Measurements from ENCODE around the gene CRYBG1. TPM values are rescaled to one million over a fixed set of nuclear protein-coding genes. Genes with fewer than 3 reads are reported as not detected.
"Not testable (repeated sequence)": the region's sequence is repeated elsewhere in the genome, so short reads cannot be mapped to it uniquely, and the experiment has no call there.

Gene CRYBG1
- total and polyA plus RNA-seq, 2 donors (not counting 1 experiment from before 2014, with no cell fraction given): 9.6 to 47.0 TPM

DNA sequence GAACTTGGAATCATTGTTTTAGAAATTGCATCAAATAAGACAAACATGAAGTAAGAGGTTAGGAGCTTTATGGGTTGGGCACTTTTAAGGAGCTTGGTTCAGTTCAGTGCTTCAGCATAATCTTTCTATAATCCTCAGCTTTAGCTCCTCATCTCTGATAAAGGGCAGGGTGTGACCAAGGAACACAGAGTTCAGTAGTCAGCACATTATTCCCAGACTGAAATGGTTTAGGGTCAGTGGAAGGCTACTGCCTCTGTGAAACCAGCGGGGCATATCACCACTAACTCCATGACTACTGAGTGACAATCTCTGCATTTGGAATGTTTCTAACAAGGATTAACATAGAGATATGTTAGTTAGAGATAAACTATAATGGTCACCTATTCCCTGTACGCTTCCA, 36.9 kb downstream of the CRYBG1 start:
- Histone ChIP-seq H3K36me3 (replicated peaks in 1 of 2; ENCODE audit: control extremely low read depth in 1 of 2, control insufficient read depth in 1 of 2, extremely low read depth in 1 of 2, insufficient read depth in 2 of 2, low read length in 1 of 2) (no peaks in the 10 kb centered on the region), H3K27me3 (replicated peaks in 1 of 4; ENCODE audit: control extremely low read depth in 1 of 4, control insufficient read depth in 3 of 4, insufficient read depth in 4 of 4, low read length in 3 of 4) (peaks cover 0 to 9% (median 6%) of the 10 kb centered on the region in 4 experiments), H4K20me1 (ENCODE audit: control insufficient read depth, insufficient read depth, low read length, poor library complexity, severe bottlenecking) (no peaks in the 10 kb centered on the region), H3K4me1 (ENCODE audit: control insufficient read depth in 2 of 2, insufficient read depth in 2 of 2, low read length in 2 of 2) (no peaks in the 10 kb centered on the region), H3K9me3 (ENCODE audit: control extremely low read depth in 1 of 3, control insufficient read depth in 2 of 3, insufficient read depth in 1 of 3, low read length in 2 of 3) (no peaks in the 10 kb centered on the region), H2AFZ (ENCODE audit: insufficient read depth, low read depth, low read length, poor library complexity, severe bottlenecking) (no peak overlapping the region), H3K79me2 (ENCODE audit: control insufficient read depth, insufficient read depth, low read length) (no peaks in the 10 kb centered on the region), H3K4me2 (replicated peaks; ENCODE audit: low read depth, low read length, poor library complexity, severe bottlenecking) (no peak overlapping the region), H3K4me3 (ENCODE audit: control extremely low read depth in 1 of 5, extremely low read depth in 1 of 5, insufficient read depth in 1 of 5, low read depth in 2 of 5, low read length in 4 of 5) (no peak overlapping the region), H3K9ac (ENCODE audit: low read length) (no peak overlapping the region), H3K27ac (ENCODE audit: low read length in 2 of 2) (no peak overlapping the region)
- ChIA-PET CTCF (no interaction called here), POLR2A (no interaction called here)
- Mint-ChIP-seq H3K4me3 (no peak overlapping the region), H3K9me3 (ENCODE audit: insufficient read depth) (no peaks in the 10 kb centered on the region), H3K27ac (no peak overlapping the region), H3K4me1 (no peaks in the 10 kb centered on the region), H3K27me3 (peaks cover 36% of the 10 kb centered on the region)
- ATAC-seq (ENCODE audit: low read depth) (no peak), DNase-seq (no peak)
- intact Hi-C loops (cut with micrococcal nuclease): no loop called here
- no CpG with 5 or more reads among the region's 2 CpGs for WGBS (ENCODE audit: insufficient coverage)
- TF ChIP-seq EZH2 (IDR thresholded peaks at IDR 0.05; ENCODE audit: borderline replicate concordance, insufficient read depth, low read depth, low read length, poor library complexity, severe bottlenecking): no peak
- TF ChIP-seq, protein P1, sequence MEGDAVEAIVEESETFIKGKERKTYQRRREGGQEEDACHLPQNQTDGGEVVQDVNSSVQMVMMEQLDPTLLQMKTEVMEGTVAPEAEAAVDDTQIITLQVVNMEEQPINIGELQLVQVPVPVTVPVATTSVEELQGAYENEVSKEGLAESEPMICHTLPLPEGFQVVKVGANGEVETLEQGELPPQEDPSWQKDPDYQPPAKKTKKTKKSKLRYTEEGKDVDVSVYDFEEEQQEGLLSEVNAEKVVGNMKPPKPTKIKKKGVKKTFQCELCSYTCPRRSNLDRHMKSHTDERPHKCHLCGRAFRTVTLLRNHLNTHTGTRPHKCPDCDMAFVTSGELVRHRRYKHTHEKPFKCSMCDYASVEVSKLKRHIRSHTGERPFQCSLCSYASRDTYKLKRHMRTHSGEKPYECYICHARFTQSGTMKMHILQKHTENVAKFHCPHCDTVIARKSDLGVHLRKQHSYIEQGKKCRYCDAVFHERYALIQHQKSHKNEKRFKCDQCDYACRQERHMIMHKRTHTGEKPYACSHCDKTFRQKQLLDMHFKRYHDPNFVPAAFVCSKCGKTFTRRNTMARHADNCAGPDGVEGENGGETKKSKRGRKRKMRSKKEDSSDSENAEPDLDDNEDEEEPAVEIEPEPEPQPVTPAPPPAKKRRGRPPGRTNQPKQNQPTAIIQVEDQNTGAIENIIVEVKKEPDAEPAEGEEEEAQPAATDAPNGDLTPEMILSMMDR (IDR thresholded peaks at IDR 0.05): no peak

DNA sequence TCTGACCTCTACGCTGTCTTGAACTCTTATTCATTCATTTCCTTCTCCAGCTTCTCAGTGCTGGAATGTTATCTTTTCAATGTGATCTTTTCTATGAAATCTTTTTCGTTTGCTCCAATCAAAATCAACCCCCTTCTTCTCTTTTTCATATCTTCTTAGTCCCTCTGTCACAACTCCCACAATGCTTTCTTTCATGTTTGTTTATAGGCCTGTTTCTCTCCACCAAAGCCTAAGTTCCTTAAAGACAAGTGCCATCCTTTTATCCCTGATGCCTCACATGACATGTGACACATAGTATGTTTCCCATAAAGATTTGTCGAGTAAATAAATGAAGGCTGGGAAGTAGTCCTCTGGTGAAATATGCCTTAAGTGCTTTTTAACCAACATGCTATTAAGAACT, 38.1 kb downstream of the CRYBG1 start:
- H4K20me1 ChIP-seq (ENCODE audit: control insufficient read depth, insufficient read depth, low read length, poor library complexity, severe bottlenecking): no peaks in the 10 kb centered on the region
- peaks cover 0 to 5% (median 0%) of the 10 kb centered on the region in 3 donors for H3K9me3 ChIP-seq (ENCODE audit: control extremely low read depth in 1 of 3, control insufficient read depth in 2 of 3, insufficient read depth in 1 of 3, low read length in 2 of 3)
- H3K27me3 ChIP-seq (replicated peaks in 1 of 4; ENCODE audit: control extremely low read depth in 1 of 4, control insufficient read depth in 3 of 4, insufficient read depth in 4 of 4, low read length in 3 of 4): peaks cover 0 to 12% (median 6%) of the 10 kb centered on the region in 4 experiments
- CTCF ChIA-PET: no interaction called here
- DNase-seq (no peak), ATAC-seq (ENCODE audit: low read depth) (no peak)
- POLR2A ChIA-PET: no interaction called here
- H3K27ac ChIP-seq (ENCODE audit: low read length in 2 of 2): no peak overlapping the region
- H3K79me2 ChIP-seq (ENCODE audit: control insufficient read depth, insufficient read depth, low read length): no peaks in the 10 kb centered on the region
- H3K4me1 ChIP-seq (ENCODE audit: control insufficient read depth in 2 of 2, insufficient read depth in 2 of 2, low read length in 2 of 2): no peaks in the 10 kb centered on the region
- whole genome bisulfite sequencing (ENCODE audit: insufficient coverage): no CpG with 5 or more reads among the region's 3 CpGs
- peaks cover 42% of the 10 kb centered on the region for H3K27me3 Mint-ChIP-seq
- no peak overlapping the region for H2AFZ ChIP-seq (ENCODE audit: insufficient read depth, low read depth, low read length, poor library complexity, severe bottlenecking)
- H3K9ac ChIP-seq (ENCODE audit: low read length): no peak overlapping the region
- no peaks in the 10 kb centered on the region for H3K9me3 Mint-ChIP-seq (ENCODE audit: insufficient read depth)
- no peaks in the 10 kb centered on the region for H3K36me3 ChIP-seq (replicated peaks in 1 of 2; ENCODE audit: control extremely low read depth in 1 of 2, control insufficient read depth in 1 of 2, extremely low read depth in 1 of 2, insufficient read depth in 2 of 2, low read length in 1 of 2)
- no peaks in the 10 kb centered on the region for H3K4me1 Mint-ChIP-seq
- H3K4me3 Mint-ChIP-seq: no peak overlapping the region
- no peak overlapping the region for H3K4me2 ChIP-seq (replicated peaks; ENCODE audit: low read depth, low read length, poor library complexity, severe bottlenecking)
- H3K27ac Mint-ChIP-seq: no peak overlapping the region
- intact Hi-C loops (cut with micrococcal nuclease): no loop called here
- no peak for TF ChIP-seq EZH2 (IDR thresholded peaks at IDR 0.05; ENCODE audit: borderline replicate concordance, insufficient read depth, low read depth, low read length, poor library complexity, severe bottlenecking)
- TF ChIP-seq, protein P1 (IDR thresholded peaks at IDR 0.05): no peak
- H3K4me3 ChIP-seq (ENCODE audit: control extremely low read depth in 1 of 5, extremely low read depth in 1 of 5, insufficient read depth in 1 of 5, low read depth in 2 of 5, low read length in 4 of 5): no peak overlapping the region

DNA sequence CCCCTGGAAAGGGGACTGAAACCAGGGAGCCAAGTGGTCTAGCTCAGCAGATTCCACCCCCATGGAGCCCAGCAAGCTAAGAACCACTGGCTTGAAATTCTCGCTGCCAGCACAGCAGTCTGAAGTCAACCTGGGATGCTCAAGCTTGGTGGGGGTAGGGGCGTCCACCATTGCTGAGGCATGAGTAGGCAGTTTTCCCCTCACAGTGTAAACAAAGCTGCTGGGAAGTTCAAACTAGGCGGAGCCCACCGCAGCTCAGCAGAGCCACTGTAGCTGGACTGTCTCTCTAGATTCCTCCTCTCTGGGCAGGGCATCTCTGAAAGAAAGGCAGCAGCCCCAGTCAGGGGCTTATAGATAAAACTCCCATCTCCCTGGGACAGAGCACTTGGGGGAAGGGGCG, 44.5 kb downstream of the CRYBG1 start:
- ATAC-seq (ENCODE audit: low read depth); intact Hi-C loops (cut with micrococcal nuclease); H3K27me3 ChIP-seq (replicated peaks in 1 of 4; ENCODE audit: control extremely low read depth in 1 of 4, control insufficient read depth in 3 of 4, insufficient read depth in 4 of 4, low read length in 3 of 4); H3K36me3 ChIP-seq (replicated peaks in 1 of 2; ENCODE audit: control extremely low read depth in 1 of 2, control insufficient read depth in 1 of 2, extremely low read depth in 1 of 2, insufficient read depth in 2 of 2, low read length in 1 of 2); H3K9me3 ChIP-seq (ENCODE audit: control extremely low read depth in 1 of 3, control insufficient read depth in 2 of 3, insufficient read depth in 1 of 3, low read length in 2 of 3); H2AFZ ChIP-seq (ENCODE audit: insufficient read depth, low read depth, low read length, poor library complexity, severe bottlenecking); H3K4me2 ChIP-seq (replicated peaks; ENCODE audit: low read depth, low read length, poor library complexity, severe bottlenecking); DNase-seq; H3K9ac ChIP-seq (ENCODE audit: low read length); H3K9me3 Mint-ChIP-seq (ENCODE audit: insufficient read depth); H4K20me1 ChIP-seq (ENCODE audit: control insufficient read depth, insufficient read depth, low read length, poor library complexity, severe bottlenecking); H3K4me3 Mint-ChIP-seq; H3K4me1 Mint-ChIP-seq; H3K4me1 ChIP-seq (ENCODE audit: control insufficient read depth in 2 of 2, insufficient read depth in 2 of 2, low read length in 2 of 2); H3K27ac Mint-ChIP-seq; H3K79me2 ChIP-seq (ENCODE audit: control insufficient read depth, insufficient read depth, low read length); H3K4me3 ChIP-seq (ENCODE audit: control extremely low read depth in 1 of 5, extremely low read depth in 1 of 5, insufficient read depth in 1 of 5, low read depth in 2 of 5, low read length in 4 of 5); POLR2A ChIA-PET; H3K27ac ChIP-seq (ENCODE audit: low read length in 2 of 2): not testable (repeated sequence)
- WGBS (ENCODE audit: insufficient coverage): 84% methylated on average over 4 of the region's 5 CpGs
- peaks cover 60% of the 10 kb centered on the region for H3K27me3 Mint-ChIP-seq
- CTCF ChIA-PET: interaction anchor here (0.6 kb wide), 1 partner anchor 334 kb away, joined by 3 read pairs; no protein-coding TSS in a partner anchor

Data from B cell (primary cell).